Measurements from ENCODE around the gene ZNF516.

DNA sequence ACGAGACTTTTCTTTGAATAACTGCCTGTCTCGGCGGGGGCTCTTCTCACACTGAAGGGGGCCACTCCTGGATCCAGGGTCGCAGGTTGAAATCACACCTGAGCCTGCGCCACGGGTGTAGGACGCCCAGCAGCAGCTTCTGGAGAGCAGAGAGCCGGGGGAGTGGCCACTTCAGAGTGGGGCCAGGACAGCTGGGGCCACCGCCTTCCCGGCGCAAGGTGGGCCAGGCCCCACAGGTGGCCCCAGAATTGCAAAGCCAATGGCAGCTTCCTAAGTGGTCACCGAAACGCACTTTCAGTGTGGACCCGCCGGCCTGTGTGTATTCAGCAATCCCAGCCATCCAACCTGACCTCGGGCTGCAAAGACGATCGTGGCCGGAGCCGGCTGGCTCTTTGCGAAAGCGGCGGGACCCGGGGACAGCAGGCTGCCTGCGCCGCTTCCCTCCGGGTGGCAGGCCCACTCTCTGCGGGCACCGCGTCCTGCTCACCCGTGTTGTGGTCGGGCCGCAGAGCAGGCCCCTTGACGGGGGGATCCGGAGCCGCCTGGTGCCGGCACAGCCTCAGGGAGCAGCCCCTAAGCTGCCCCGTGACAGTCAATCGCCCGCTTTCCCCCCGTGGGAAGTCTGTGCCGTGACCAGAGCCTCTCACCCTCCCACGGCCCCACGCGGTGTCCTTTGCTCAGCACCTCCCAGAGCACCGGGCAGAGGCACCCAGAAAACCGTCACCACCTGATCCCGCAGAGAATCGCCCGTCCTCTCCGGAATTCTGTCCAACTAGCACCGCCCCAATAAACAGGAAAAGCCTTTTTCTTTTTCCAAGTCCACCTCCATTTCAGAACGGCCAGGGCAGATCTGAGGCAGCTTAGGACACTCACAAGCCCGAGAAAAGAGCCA lies 144.7 kb downstream of the ZNF516 start:
- TF ChIP-seq RCOR1 (IDR thresholded peaks at IDR 0.05; ENCODE audit: low read depth, low read length) (no peak), TFCP2L1 (CRISPR knock-in tag; IDR thresholded peaks at IDR 0.05) (no peak), CHD2 (IDR thresholded peaks at IDR 0.05; ENCODE audit: low read length, partially characterized antibody) (no peak), EP300 (IDR thresholded peaks at IDR 0.05) (no peak)
- TF ChIP-seq, protein P1, sequence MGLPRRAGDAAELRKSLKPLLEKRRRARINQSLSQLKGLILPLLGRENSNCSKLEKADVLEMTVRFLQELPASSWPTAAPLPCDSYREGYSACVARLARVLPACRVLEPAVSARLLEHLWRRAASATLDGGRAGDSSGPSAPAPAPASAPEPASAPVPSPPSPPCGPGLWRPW (IDR thresholded peaks at IDR 0.05), result no peak
- TF ChIP-seq, protein P2, sequence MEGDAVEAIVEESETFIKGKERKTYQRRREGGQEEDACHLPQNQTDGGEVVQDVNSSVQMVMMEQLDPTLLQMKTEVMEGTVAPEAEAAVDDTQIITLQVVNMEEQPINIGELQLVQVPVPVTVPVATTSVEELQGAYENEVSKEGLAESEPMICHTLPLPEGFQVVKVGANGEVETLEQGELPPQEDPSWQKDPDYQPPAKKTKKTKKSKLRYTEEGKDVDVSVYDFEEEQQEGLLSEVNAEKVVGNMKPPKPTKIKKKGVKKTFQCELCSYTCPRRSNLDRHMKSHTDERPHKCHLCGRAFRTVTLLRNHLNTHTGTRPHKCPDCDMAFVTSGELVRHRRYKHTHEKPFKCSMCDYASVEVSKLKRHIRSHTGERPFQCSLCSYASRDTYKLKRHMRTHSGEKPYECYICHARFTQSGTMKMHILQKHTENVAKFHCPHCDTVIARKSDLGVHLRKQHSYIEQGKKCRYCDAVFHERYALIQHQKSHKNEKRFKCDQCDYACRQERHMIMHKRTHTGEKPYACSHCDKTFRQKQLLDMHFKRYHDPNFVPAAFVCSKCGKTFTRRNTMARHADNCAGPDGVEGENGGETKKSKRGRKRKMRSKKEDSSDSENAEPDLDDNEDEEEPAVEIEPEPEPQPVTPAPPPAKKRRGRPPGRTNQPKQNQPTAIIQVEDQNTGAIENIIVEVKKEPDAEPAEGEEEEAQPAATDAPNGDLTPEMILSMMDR (IDR thresholded peaks at IDR 0.05), result no peak

All from A549 (cell line).